SK-N-SH (cell line): ENCODE results near the gene SH3BP4. TPM values are rescaled to one million over a fixed set of nuclear protein-coding genes. Genes with fewer than 3 reads are reported as not detected.

Experiments used
- CTCF ChIA-PET: fragments of 300-600, 350-600 bp; formaldehyde crosslinking; extraction: SDS; loops from one replicate; lab custom pipeline; 2021; lab: Yijun Ruan, JAX
- POLR2A ChIA-PET: fragments of 350-600 bp; sonication (Branson Sonifier 250); formaldehyde crosslinking; extraction: SDS; loops from one replicate; lab custom pipeline; 2020; ENCODE audit warnings: antibody characterized with exemption, inconsistent platforms; lab: Yijun Ruan, JAX
- DNase-seq: peaks from one replicate; pipeline ENCODE4 v3.0.0; 2012
- H2AFZ ChIP-seq: fragments of 200-600 bp; sonication (generic); 2 replicates; pipeline ENCODE4 v1.8.1; 2016; ENCODE audit warnings: antibody characterized with exemption, mild to moderate bottlenecking, low read depth
- H3F3A ChIP-seq: fragments of 200-600 bp; sonication (generic); replicated peaks from 2 replicates; pipeline ENCODE3; 2016; ENCODE audit warnings: antibody characterized with exemption, mild to moderate bottlenecking; ENCODE audit not compliant: insufficient read depth
- H3K27ac ChIP-seq, 2 experiments: fragments of 200-500 bp in 1 of 2; fragments of 200-600 bp in 1 of 2; sonication (Bioruptor generic) in 1 of 2; sonication (generic), shearing (Covaris generic) in 1 of 2; 2 replicates each; pipeline versions ENCODE4 v1.5.1 to v1.6.1; 2014 to 2016; ENCODE audit warnings: low read depth in 2 of 2, inconsistent platforms in 1 of 2, low read length in 1 of 2, mild to moderate bottlenecking in 1 of 2, mixed read lengths in 1 of 2
- H3K27me3 ChIP-seq: fragments of 200-600 bp; sonication (generic), shearing (Covaris generic); 2 replicates; pipeline ENCODE4 v1.6.1; 2016; ENCODE audit warnings: mixed run types; ENCODE audit not compliant: insufficient read depth
- H3K36me3 ChIP-seq, 2 experiments: fragments of 200-500 bp in 1 of 2; fragments of 200-600 bp in 1 of 2; sonication (Bioruptor generic) in 1 of 2; sonication (generic) in 1 of 2; replicated peaks in 1 of 2; 2 replicates each; pipeline versions ENCODE3 to v1.5.1; 2014 to 2016; ENCODE audit warnings: low read length in 1 of 2, mild to moderate bottlenecking in 1 of 2; ENCODE audit not compliant: insufficient read depth in 2 of 2, control insufficient read depth in 1 of 2
- H3K4me1 ChIP-seq, 2 experiments: fragments of 200-500 bp in 1 of 2; fragments of 200-600 bp in 1 of 2; sonication (Bioruptor generic) in 1 of 2; sonication (generic), shearing (Covaris generic) in 1 of 2; 2 replicates each; pipeline versions ENCODE4 v1.5.1 to v1.6.1; 2014 to 2016; ENCODE audit warnings: low read depth in 1 of 2, low read length in 1 of 2, mixed run types in 1 of 2; ENCODE audit not compliant: insufficient read depth in 2 of 2, control insufficient read depth in 1 of 2
- H3K4me2 ChIP-seq: fragments of 200-600 bp; sonication (generic), shearing (Covaris generic); 2 replicates; pipeline ENCODE4 v1.6.1; 2017; ENCODE audit warnings: mixed run types
- H3K4me3 ChIP-seq, 2 experiments: fragments of 200-500 bp in 1 of 2; fragments of 200-600 bp in 1 of 2; sonication (Bioruptor generic) in 1 of 2; sonication (generic), shearing (Covaris generic) in 1 of 2; 2 replicates each; pipeline versions ENCODE4 v1.5.1 to v1.8.1; 2014 to 2016; ENCODE audit warnings: low read depth in 2 of 2, inconsistent platforms in 1 of 2, low read length in 1 of 2, mild to moderate bottlenecking in 1 of 2, mixed read lengths in 1 of 2, moderate library complexity in 1 of 2
- H3K79me2 ChIP-seq: fragments of 200-600 bp; sonication (generic); 2 replicates; pipeline ENCODE4 v1.8.1; 2017; ENCODE audit warnings: mild to moderate bottlenecking; ENCODE audit not compliant: insufficient read depth
- H3K9ac ChIP-seq: fragments of 200-600 bp; sonication (generic); 2 replicates; pipeline ENCODE4 v1.6.1; 2017; ENCODE audit warnings: mixed run types
- H3K9me2 ChIP-seq: fragments of 200-600 bp; sonication (generic); 2 replicates; pipeline ENCODE4 v1.6.1; 2017; ENCODE audit warnings: mixed run types
- H3K9me3 ChIP-seq: fragments of 200-600 bp; sonication (generic); 2 replicates; pipeline ENCODE4 v1.6.1; 2017; ENCODE audit warnings: mixed run types, mild to moderate bottlenecking, moderate library complexity
- H4K20me1 ChIP-seq: fragments of 200-600 bp; sonication (generic); 2 replicates; pipeline ENCODE4 v1.6.1; 2017; ENCODE audit warnings: mild to moderate bottlenecking, mixed run types; ENCODE audit not compliant: insufficient read depth
- ELF1 ChIP-seq: IDR thresholded peaks from 2 replicates; pipeline ENCODE4 v1.4.0; 2012
- EZH2phosphoT487 ChIP-seq: fragments of 200-600 bp; sonication (generic); IDR thresholded peaks from 2 replicates; pipeline ENCODE4 v1.6.1; 2017; ENCODE audit warnings: low read depth, mixed run types, mild to moderate bottlenecking, antibody characterized with exemption, moderate library complexity, borderline replicate concordance
- FOSL2 ChIP-seq: IDR thresholded peaks from 2 replicates; pipeline ENCODE4 v1.4.0; 2012; ENCODE audit warnings: low read depth, mild to moderate bottlenecking, moderate library complexity, borderline replicate concordance
- FOXJ3 ChIP-seq: sonication (generic); formaldehyde crosslinking; IDR thresholded peaks from 2 replicates; pipeline ENCODE4 v1.5.1; 2020; ENCODE audit warnings: mild to moderate bottlenecking, missing genetic modification reagents
- FOXM1 ChIP-seq: IDR thresholded peaks from 2 replicates; pipeline ENCODE4 v1.4.0; 2012; ENCODE audit warnings: low read depth, mild to moderate bottlenecking
- GABPA ChIP-seq: IDR thresholded peaks from 2 replicates; pipeline ENCODE4 v1.4.0; 2012; ENCODE audit warnings: low read depth, mild to moderate bottlenecking
- GATA2 ChIP-seq: sonication (generic); formaldehyde crosslinking; IDR thresholded peaks from 2 replicates; pipeline ENCODE4 v1.5.0; 2020; ENCODE audit warnings: mild to moderate bottlenecking, missing genetic modification reagents
- MEF2A ChIP-seq: IDR thresholded peaks from 2 replicates; pipeline ENCODE4 v1.4.0; 2012; ENCODE audit warnings: low read depth, borderline replicate concordance
- MXI1 ChIP-seq: IDR thresholded peaks from 2 replicates; pipeline ENCODE4 v1.6.1; 2012; ENCODE audit warnings: mild to moderate bottlenecking, low read depth, low read length, improper control_type of control experiment
- NRF1 ChIP-seq: IDR thresholded peaks from 2 replicates; pipeline ENCODE4 v1.6.1; 2012; ENCODE audit warnings: low read depth, mild to moderate bottlenecking, low read length
- PBX3 ChIP-seq: IDR thresholded peaks from 2 replicates; pipeline ENCODE4; 2012
- RCOR1 ChIP-seq: fragments of 150-350 bp; IDR thresholded peaks from 2 replicates; pipeline ENCODE4 v1.6.1; 2017; ENCODE audit warnings: antibody characterized with exemption, low read length
- RFX5 ChIP-seq: IDR thresholded peaks from 2 replicates; pipeline ENCODE4 v1.6.1; 2012; ENCODE audit warnings: mild to moderate bottlenecking, improper control_type of control experiment, low read length
- RXRA ChIP-seq: IDR thresholded peaks from 2 replicates; pipeline ENCODE4 v1.4.0; 2012; ENCODE audit warnings: low read depth, mild to moderate bottlenecking, borderline replicate concordance
- TAF1 ChIP-seq: IDR thresholded peaks from 2 replicates; pipeline ENCODE4 v1.6.1; 2012; ENCODE audit warnings: low read depth, mild to moderate bottlenecking, low read length, moderate library complexity, borderline replicate concordance
- TEAD4 ChIP-seq: IDR thresholded peaks from 2 replicates; pipeline ENCODE4 v1.4.0; 2012; ENCODE audit warnings: mild to moderate bottlenecking, borderline replicate concordance; ENCODE audit not compliant: insufficient read depth
- YY1 ChIP-seq: IDR thresholded peaks from 2 replicates; pipeline ENCODE4 v1.4.0; 2012; ENCODE audit warnings: low read depth, mild to moderate bottlenecking
- WGBS: methylation state at CpG from one replicate; pipeline ENCODE4 v1.1.6; 2017; ENCODE audit warnings: low lambda C conversion rate; 5-methylcytosine and 5-hydroxymethylcytosine counted together
- polyA plus RNA-seq, 3 experiments: library from polyadenylated mRNA; depleted of rRNA; stranded (reverse); fragments of >200 nt; gene quantifications; 2 replicates each; pipeline ENCODE4 v1.2.3, GENCODE V29; 2012
- TF ChIP-seq, protein P1 (sequence below): IDR thresholded peaks from 2 replicates; pipeline ENCODE4 v1.4.0; 2012; ENCODE audit warnings: low read depth, borderline replicate concordance
- TF ChIP-seq, protein P2 (sequence below): fragments of 150-350 bp; IDR thresholded peaks from 2 replicates; pipeline ENCODE4 v1.6.1; 2016; ENCODE audit warnings: mild to moderate bottlenecking, low read depth, low read length
- TF ChIP-seq, protein P3 (sequence below): IDR thresholded peaks from 2 replicates; pipeline ENCODE4 v1.4.0; 2012; ENCODE audit warnings: low read depth, borderline replicate concordance

Gene SH3BP4
- polyA plus RNA-seq, 1 of the 3 experiments (the other 2 are of a cell fraction), result 27.7 TPM

GRCh38 chr2:235052514-235053354 lies 100.9 kb downstream of the SH3BP4 start:
- Histone ChIP-seq H3K27ac (0 out of 4 replicates have a peak overlapping the region, but pooled peaks of 1 of the 2 experiments have one; percentile 87), H3K4me1 (peaks cover 21 to 34% of the 10 kb centered on the region in 2 experiments), H4K20me1 (no peaks in the 10 kb centered on the region), H3F3A (peaks cover 12% of the 10 kb centered on the region), H3K9me2 (no peaks in the 10 kb centered on the region), H3K36me3 (peaks cover 40 to 49% of the 10 kb centered on the region in 2 experiments), H3K79me2 (peaks cover 45% of the 10 kb centered on the region), H3K27me3 (no peaks in the 10 kb centered on the region), H2AFZ (no peak overlapping the region), H3K9me3 (no peaks in the 10 kb centered on the region), H3K9ac (no peak overlapping the region), H3K4me3 (no peak overlapping the region), H3K4me2 (no peak overlapping the region)
- ChIA-PET CTCF (interaction anchor here (0.7 to 1.0 kb wide), 2 partner anchors 21 to 152 kb away, joined by 3 read pairs; no protein-coding TSS in a partner anchor), POLR2A (no interaction called here)
- no peak for DNase-seq
- TF ChIP-seq YY1 (no peak), TAF1 (no peak), MXI1 (no peak), GABPA (no peak), ELF1 (no peak), GATA2 (no peak), FOXM1 (no peak)
- WGBS, result 99% methylated on average over 18 of the region's 25 CpGs

GRCh38 chr2:235053651-235054050 lies 101.8 kb downstream of the SH3BP4 start:
- Histone ChIP-seq H3K36me3 (peaks cover 36 to 49% of the 10 kb centered on the region in 2 experiments), H3K9me3 (no peaks in the 10 kb centered on the region), H3K4me3 (no peak overlapping the region), H3F3A (peaks cover 15% of the 10 kb centered on the region), H3K27ac (no peak overlapping the region), H4K20me1 (no peaks in the 10 kb centered on the region), H3K4me2 (no peak overlapping the region), H3K9me2 (no peaks in the 10 kb centered on the region), H3K79me2 (peaks cover 36% of the 10 kb centered on the region), H3K4me1 (peaks cover 21 to 34% of the 10 kb centered on the region in 2 experiments), H3K9ac (no peak overlapping the region), H2AFZ (no peak overlapping the region), H3K27me3 (no peaks in the 10 kb centered on the region)
- TF ChIP-seq, protein P1, sequence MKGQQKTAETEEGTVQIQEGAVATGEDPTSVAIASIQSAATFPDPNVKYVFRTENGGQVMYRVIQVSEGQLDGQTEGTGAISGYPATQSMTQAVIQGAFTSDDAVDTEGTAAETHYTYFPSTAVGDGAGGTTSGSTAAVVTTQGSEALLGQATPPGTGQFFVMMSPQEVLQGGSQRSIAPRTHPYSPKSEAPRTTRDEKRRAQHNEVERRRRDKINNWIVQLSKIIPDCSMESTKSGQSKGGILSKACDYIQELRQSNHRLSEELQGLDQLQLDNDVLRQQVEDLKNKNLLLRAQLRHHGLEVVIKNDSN, result no peak
- no peak for TF ChIP-seq RFX5
- no peak for TF ChIP-seq RCOR1
- TF ChIP-seq, protein P2, sequence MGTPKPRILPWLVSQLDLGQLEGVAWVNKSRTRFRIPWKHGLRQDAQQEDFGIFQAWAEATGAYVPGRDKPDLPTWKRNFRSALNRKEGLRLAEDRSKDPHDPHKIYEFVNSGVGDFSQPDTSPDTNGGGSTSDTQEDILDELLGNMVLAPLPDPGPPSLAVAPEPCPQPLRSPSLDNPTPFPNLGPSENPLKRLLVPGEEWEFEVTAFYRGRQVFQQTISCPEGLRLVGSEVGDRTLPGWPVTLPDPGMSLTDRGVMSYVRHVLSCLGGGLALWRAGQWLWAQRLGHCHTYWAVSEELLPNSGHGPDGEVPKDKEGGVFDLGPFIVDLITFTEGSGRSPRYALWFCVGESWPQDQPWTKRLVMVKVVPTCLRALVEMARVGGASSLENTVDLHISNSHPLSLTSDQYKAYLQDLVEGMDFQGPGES, result no peak
- TF ChIP-seq FOSL2, result no peak
- no peak for TF ChIP-seq TEAD4
- TF ChIP-seq MEF2A, result no peak
- TF ChIP-seq YY1, result no peak
- TF ChIP-seq, protein P3, sequence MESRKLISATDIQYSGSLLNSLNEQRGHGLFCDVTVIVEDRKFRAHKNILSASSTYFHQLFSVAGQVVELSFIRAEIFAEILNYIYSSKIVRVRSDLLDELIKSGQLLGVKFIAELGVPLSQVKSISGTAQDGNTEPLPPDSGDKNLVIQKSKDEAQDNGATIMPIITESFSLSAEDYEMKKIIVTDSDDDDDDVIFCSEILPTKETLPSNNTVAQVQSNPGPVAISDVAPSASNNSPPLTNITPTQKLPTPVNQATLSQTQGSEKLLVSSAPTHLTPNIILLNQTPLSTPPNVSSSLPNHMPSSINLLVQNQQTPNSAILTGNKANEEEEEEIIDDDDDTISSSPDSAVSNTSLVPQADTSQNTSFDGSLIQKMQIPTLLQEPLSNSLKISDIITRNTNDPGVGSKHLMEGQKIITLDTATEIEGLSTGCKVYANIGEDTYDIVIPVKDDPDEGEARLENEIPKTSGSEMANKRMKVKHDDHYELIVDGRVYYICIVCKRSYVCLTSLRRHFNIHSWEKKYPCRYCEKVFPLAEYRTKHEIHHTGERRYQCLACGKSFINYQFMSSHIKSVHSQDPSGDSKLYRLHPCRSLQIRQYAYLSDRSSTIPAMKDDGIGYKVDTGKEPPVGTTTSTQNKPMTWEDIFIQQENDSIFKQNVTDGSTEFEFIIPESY, result no peak
- TF ChIP-seq ELF1, result no peak
- TF ChIP-seq RXRA, result no peak
- TF ChIP-seq FOXJ3, result no peak
- no peak for TF ChIP-seq EZH2phosphoT487
- no peak for TF ChIP-seq NRF1
- no peak for TF ChIP-seq PBX3
- ChIA-PET CTCF (interaction anchor here (0.7 to 1.5 kb wide), 5 partner anchors 11 to 508 kb away, joined by 3 to 5 read pairs (median 3); no protein-coding TSS in a partner anchor), POLR2A (no interaction called here)
- no peak for DNase-seq
- WGBS, result 96% methylated on average over 10 of the region's 16 CpGs
